Upper lobe of left lung (tissue), 6 donors: ENCODE data around the gene EXD3. TPM values are rescaled to one million over a fixed set of nuclear protein-coding genes. Genes with fewer than 3 reads are reported as not detected.

Experiments
- ATAC-seq, 2 donors: fragments of 200-7000 bp; cut with Tn5 transposase; one replicate each; pipeline ENCODE4 v1.9.1; 2022; ENCODE audit warnings: mild to moderate bottlenecking in 2 of 2, moderate library complexity in 2 of 2; ENCODE audit not compliant: low FRiP score in 2 of 2
- DNase-seq, 2 donors: peaks; one replicate each; pipeline ENCODE4 v3.0.0-alpha.2; 2019 to 2020
- H3K27ac ChIP-seq, 4 donors: fragments of 200-600 bp; sonication (generic); one replicate each; pipeline ENCODE4 v1.5.1; 2016 to 2019
- H3K27me3 ChIP-seq, 4 donors: fragments of 200-600 bp; sonication (generic); one replicate each; pipeline ENCODE4 v1.5.1; 2017 to 2019
- H3K36me3 ChIP-seq, 4 donors: fragments of 200-600 bp; sonication (generic); one replicate each; pipeline ENCODE4 v1.5.1; 2016 to 2019
- H3K4me1 ChIP-seq, 4 donors: fragments of 200-600 bp; sonication (generic); one replicate each; pipeline ENCODE4 v1.5.1; 2018 to 2019
- H3K4me3 ChIP-seq, 4 donors: fragments of 200-600 bp; sonication (generic); one replicate each; pipeline ENCODE4 v1.5.1; 2017 to 2019; ENCODE audit warnings: mild to moderate bottlenecking in 2 of 4, moderate library complexity in 1 of 4
- H3K9me3 ChIP-seq, 4 donors: fragments of 200-600 bp; sonication (generic); one replicate each; pipeline ENCODE4 v1.5.1; 2018 to 2019
- EP300 ChIP-seq, 4 donors: sonication (generic); formaldehyde crosslinking; IDR thresholded peaks; one replicate each; pipeline ENCODE4 v1.5.1; 2017; ENCODE audit warnings: antibody characterized with exemption in 4 of 4, control low read depth in 2 of 4
- POLR2A ChIP-seq, 4 donors: fragments of 450-650 bp; IDR thresholded peaks; one replicate each; pipeline ENCODE4 v1.5.1; 2016 to 2017; ENCODE audit warnings: antibody characterized with exemption in 4 of 4, mild to moderate bottlenecking in 2 of 4
- POLR2AphosphoS5 ChIP-seq, 2 donors: sonication (generic); formaldehyde crosslinking; IDR thresholded peaks; one replicate each; pipeline ENCODE4 v1.5.1; 2017; ENCODE audit warnings: antibody characterized with exemption in 2 of 2
- WGBS, 2 donors: methylation state at CpG; one replicate each; pipeline ENCODE4 v1.1.5; 2017 to 2018; 5-methylcytosine and 5-hydroxymethylcytosine counted together
- total RNA-seq, 6 donors: library from RNA; depleted of rRNA in 4 of 6; stranded (reverse); fragments of >200 nt in 4 of 6; gene quantifications; one replicate each; pipeline versions ENCODE4 v1.1.0 to v1.2.1, GENCODE V29; 2016 to 2021
- TF ChIP-seq, protein P1 (sequence below), 6 experiments: fragments of 450-650 bp in 4 of 6; fragments of 200-600 bp in 2 of 6; sonication (generic) in 2 of 6; IDR thresholded peaks; one replicate each; pipeline ENCODE4 v1.5.1; 2016 to 2019; ENCODE audit warnings: antibody characterized with exemption in 6 of 6
- donor health status: DM: no; HTN: no; CAD: no; lungs with moderate emphysema.
- donor health status: DM: no; HTN: yes; CAD: no; lungs with severe emphysema.

Gene EXD3
- total RNA-seq, 6 donors from 2014 or later = 12.3 to 118 (median 24.8) TPM

DNA sequence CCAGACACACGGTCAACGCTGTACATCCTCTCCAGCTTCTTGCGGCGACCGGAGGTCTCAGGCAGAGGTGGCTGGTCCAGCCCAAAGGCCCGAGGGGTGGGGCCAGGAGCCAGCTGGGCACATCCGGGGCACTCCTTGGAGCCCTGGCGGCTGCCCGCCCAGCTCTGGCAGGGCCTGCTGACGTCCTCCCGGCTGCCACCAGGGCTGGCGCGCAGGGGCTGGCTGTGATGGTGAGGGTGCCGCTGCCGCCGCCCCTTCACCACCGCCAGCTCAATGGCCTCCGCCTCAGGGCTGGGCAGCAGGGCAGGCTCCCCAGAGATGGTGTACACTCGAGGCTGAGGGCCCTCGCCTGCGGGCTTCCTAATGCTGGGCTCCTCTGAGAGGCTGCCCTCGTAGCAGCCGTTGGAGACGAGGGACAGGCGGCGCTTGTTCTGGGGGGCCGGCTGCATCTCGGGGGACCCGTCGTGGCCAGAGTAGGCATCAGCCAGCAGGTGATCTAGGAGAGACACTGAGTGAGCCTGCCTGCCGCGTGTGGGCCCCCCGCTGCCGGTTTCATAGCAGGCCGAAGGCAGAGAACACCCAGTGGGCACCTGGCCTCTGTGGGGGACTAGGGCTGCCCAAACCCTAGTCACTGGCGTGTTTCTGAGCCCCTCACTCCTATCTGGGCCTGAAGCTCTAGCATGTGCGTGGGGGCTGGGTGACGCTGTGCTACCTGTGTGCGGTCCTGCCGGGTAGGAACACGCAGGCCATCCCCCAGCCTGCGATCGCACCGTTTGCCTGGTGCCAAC lies 34.6 kb upstream of the EXD3 start:
- no peak for ATAC-seq
- WGBS, 2 donors = 88 to 91% methylated on average over 12 to 26 of the region's 44 CpGs
- H3K9me3 ChIP-seq = no peaks in the 10 kb centered on the region
- peaks cover 29 to 61% (median 33%) of the 10 kb centered on the region in 4 donors for H3K4me1 ChIP-seq
- TF ChIP-seq POLR2AphosphoS5 (IDR thresholded peaks at IDR 0.05) = no peak
- no peak for TF ChIP-seq POLR2A (IDR thresholded peaks at IDR 0.05)
- no peak for TF ChIP-seq EP300 (IDR thresholded peaks at IDR 0.05)
- TF ChIP-seq, protein P1, sequence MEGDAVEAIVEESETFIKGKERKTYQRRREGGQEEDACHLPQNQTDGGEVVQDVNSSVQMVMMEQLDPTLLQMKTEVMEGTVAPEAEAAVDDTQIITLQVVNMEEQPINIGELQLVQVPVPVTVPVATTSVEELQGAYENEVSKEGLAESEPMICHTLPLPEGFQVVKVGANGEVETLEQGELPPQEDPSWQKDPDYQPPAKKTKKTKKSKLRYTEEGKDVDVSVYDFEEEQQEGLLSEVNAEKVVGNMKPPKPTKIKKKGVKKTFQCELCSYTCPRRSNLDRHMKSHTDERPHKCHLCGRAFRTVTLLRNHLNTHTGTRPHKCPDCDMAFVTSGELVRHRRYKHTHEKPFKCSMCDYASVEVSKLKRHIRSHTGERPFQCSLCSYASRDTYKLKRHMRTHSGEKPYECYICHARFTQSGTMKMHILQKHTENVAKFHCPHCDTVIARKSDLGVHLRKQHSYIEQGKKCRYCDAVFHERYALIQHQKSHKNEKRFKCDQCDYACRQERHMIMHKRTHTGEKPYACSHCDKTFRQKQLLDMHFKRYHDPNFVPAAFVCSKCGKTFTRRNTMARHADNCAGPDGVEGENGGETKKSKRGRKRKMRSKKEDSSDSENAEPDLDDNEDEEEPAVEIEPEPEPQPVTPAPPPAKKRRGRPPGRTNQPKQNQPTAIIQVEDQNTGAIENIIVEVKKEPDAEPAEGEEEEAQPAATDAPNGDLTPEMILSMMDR (IDR thresholded peaks at IDR 0.05) = no peak
- peak overlapping the region in 1 of 4 donors; percentile 66 for H3K4me3 ChIP-seq
- H3K36me3 ChIP-seq = peaks cover 0 to 6% (median 0%) of the 10 kb centered on the region in 4 donors
- peak in 1 of 2 donors; percentile 86 for DNase-seq
- no peaks in the 10 kb centered on the region for H3K27me3 ChIP-seq
- H3K27ac ChIP-seq = peak overlapping the region in 2 of 4 donors; percentile 48 to 81

DNA sequence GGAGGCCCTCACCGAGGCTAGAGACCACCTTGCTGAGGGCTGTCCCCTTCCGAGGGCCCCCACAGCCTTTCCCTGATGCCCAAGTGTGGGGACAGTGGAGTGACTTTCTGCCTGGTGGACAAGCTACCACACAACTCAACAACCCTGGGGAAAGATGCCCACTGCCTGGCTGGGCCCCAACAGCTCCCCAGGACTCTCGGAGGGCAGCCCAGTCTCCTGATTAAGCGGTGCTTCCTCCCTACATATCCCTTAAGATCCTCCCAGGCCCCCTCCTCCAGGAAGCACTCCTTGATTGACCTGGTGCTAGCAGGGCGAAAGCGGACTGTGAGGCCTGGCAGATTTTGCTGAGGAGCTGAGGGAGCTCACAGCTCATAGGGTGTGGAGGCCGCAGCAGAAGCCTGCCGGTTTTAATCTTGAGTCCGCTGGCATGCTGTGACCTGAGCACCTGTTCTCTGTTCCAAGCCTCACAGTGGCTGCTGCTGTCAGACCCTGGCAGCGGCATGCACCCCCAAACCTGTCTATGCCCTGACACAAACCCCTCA lies 34.0 kb upstream of the EXD3 start:
- H3K4me1 ChIP-seq = peaks cover 30 to 57% (median 34%) of the 10 kb centered on the region in 4 donors
- H3K27me3 ChIP-seq = no peaks in the 10 kb centered on the region
- H3K27ac ChIP-seq = no peak overlapping the region
- DNase-seq (peak in 1 of 2 donors; percentile 17), ATAC-seq (no peak)
- 97 to 100% methylated on average over 6 to 10 of the region's 10 CpGs for WGBS, 2 donors
- peaks cover 0 to 9% (median 0%) of the 10 kb centered on the region in 4 donors for H3K36me3 ChIP-seq
- no peak overlapping the region for H3K4me3 ChIP-seq
- no peak for TF ChIP-seq EP300 (IDR thresholded peaks at IDR 0.05)
- TF ChIP-seq POLR2A (IDR thresholded peaks at IDR 0.05) = no peak
- no peak for TF ChIP-seq POLR2AphosphoS5 (IDR thresholded peaks at IDR 0.05)
- TF ChIP-seq, protein P1 (IDR thresholded peaks at IDR 0.05) = no peak
- H3K9me3 ChIP-seq = no peaks in the 10 kb centered on the region

DNA sequence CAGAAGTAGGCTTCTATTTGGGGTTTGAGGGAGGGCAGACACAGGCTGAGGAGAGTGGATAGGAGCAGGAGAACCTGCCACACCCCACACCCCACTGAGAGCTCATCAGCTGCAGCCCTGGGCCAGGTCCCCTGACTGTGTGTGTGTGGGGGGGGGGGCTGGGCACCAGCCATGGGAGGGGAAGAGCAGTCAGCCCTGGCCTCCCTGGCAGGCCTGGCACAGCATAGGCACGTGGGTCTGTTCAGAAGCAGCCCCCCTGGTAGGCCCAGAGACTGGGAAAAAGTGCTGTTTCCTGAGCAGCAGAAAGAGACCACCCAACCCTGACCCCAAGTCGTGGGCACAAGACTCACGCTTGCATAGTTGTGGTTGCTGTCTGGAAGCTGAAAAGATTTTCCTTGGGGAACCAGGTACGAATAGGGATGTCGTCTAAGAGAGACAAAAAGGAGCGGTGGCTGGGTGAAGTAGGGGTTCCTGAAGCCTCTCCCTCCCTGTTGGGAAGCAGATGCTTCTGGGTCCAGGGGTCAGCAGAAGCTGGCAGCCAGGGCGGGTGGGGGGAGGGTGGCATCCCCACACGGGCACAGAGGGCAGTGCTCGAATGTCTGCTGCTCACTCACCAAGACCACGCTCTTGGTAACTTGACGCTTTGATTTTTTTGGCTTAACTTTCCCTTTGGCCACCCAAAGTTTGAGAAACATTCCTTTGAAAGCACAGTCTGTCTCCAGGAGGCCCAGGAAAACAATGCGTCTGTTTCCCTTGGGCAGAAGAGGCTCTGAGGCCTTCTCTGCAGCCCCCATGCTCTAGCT lies 33.3 kb upstream of the EXD3 start:
- Histone ChIP-seq H3K27me3 (no peaks in the 10 kb centered on the region), H3K4me1 (peaks cover 25 to 50% (median 34%) of the 10 kb centered on the region in 4 donors), H3K36me3 (peaks cover 0 to 9% (median 0%) of the 10 kb centered on the region in 4 donors), H3K9me3 (no peaks in the 10 kb centered on the region), H3K4me3 (no peak overlapping the region), H3K27ac (no peak overlapping the region)
- peak in 1 of 2 donors; percentile 38 for DNase-seq
- WGBS, 2 donors = 92 to 93% methylated on average over 11 to 12 of the region's 12 CpGs
- ATAC-seq = no peak
- TF ChIP-seq EP300 (IDR thresholded peaks at IDR 0.05) (no peak), POLR2AphosphoS5 (IDR thresholded peaks at IDR 0.05) (no peak), POLR2A (IDR thresholded peaks at IDR 0.05) (no peak)
- TF ChIP-seq, protein P1 (IDR thresholded peaks at IDR 0.05) = no peak

DNA sequence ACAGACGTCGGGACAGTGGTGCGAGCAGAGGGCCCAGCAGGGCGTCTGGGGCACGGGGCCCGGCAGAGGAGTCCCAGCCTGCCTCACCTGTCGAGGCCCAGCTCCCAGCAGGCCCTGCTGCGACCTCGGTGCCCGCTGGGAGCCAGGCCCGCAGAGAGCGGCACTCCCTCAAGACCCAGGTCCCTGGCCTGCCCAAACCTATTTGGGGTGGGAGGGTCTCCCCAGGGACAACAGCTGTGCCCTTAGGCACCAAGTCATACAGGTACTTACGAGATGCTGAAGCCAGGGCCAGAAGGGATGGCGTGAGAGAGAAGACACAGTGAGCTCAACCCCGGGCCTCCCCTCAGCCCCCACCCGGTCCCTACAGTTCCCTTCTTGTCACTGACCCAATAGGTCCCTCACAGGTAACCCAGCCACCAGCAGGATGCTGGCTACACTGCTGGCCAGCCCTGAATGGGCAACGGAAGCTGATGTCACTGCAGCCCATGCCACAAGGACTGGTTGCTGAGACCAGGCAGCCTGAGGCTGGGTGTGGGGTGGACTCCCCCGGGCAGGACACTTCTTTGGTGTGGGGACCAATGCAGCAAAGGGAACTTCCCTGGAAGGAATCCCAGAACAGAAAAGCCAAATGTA lies 32.5 kb upstream of the EXD3 start:
- Histone ChIP-seq H3K36me3 (peaks cover 0 to 9% (median 0%) of the 10 kb centered on the region in 4 donors), H3K4me3 (no peak overlapping the region), H3K9me3 (no peaks in the 10 kb centered on the region), H3K27me3 (no peaks in the 10 kb centered on the region), H3K4me1 (peaks cover 25 to 47% (median 34%) of the 10 kb centered on the region in 4 donors), H3K27ac (no peak overlapping the region)
- TF ChIP-seq POLR2A (IDR thresholded peaks at IDR 0.05) (no peak), POLR2AphosphoS5 (IDR thresholded peaks at IDR 0.05) (no peak), EP300 (IDR thresholded peaks at IDR 0.05) (no peak)
- TF ChIP-seq, protein P1 (IDR thresholded peaks at IDR 0.05) = no peak
- DNase-seq (peak in 1 of 2 donors; percentile 27), ATAC-seq (no peak)
- 80 to 88% methylated on average over 1 to 14 of the region's 18 CpGs for WGBS, 2 donors
